Measurements from ENCODE around the gene SPATA33. TPM values are rescaled to one million over a fixed set of nuclear protein-coding genes. Genes with fewer than 3 reads are reported as not detected.

Gene SPATA33
- total RNA-seq, 4 donors from 2014 or later: 2.6 to 12.2 (median 5.8) TPM; not detected in 1

- TF ChIP-seq POLR2A (IDR thresholded peaks at IDR 0.05) (no peak), CTCF (IDR thresholded peaks at IDR 0.05) (no peak)
- no peak overlapping the region for H3K4me3 ChIP-seq
- no peak overlapping the region for H3K27ac ChIP-seq
- no peak for DNase-seq
- H3K9me3 ChIP-seq: no peaks in the 10 kb centered on the region
- peaks cover 0 to 5% of the 10 kb centered on the region in 2 donors for H3K4me1 ChIP-seq
- no peaks in the 10 kb centered on the region for H3K36me3 ChIP-seq
- intact Hi-C loops (cut with DNase I; ENCODE audit: low total_unique reads): no loop called here
- no peaks in the 10 kb centered on the region for H3K27me3 ChIP-seq
Observed at GRCh38 chr16:89641458-89642119, 16.0 kb upstream of the SPATA33 start.

GRCh38 chr16:89642574-89642973, 15.1 kb upstream of the SPATA33 start:
- no peaks in the 10 kb centered on the region for H3K9me3 ChIP-seq
- DNase-seq: no peak
- no peaks in the 10 kb centered on the region for H3K36me3 ChIP-seq
- TF ChIP-seq POLR2A (IDR thresholded peaks at IDR 0.05) (no peak), CTCF (IDR thresholded peaks at IDR 0.05) (no peak)
- H3K4me3 ChIP-seq: no peak overlapping the region
- H3K27ac ChIP-seq: no peak overlapping the region
- peaks cover 0 to 5% of the 10 kb centered on the region in 2 donors for H3K4me1 ChIP-seq
- no peaks in the 10 kb centered on the region for H3K27me3 ChIP-seq
- intact Hi-C loops (cut with DNase I; ENCODE audit: low total_unique reads): no loop called here

- Histone ChIP-seq H3K36me3 (no peaks in the 10 kb centered on the region), H3K27me3 (no peaks in the 10 kb centered on the region), H3K27ac (no peak overlapping the region), H3K9me3 (no peaks in the 10 kb centered on the region), H3K4me3 (no peak overlapping the region), H3K4me1 (peaks cover 0 to 5% of the 10 kb centered on the region in 2 donors)
- TF ChIP-seq CTCF (IDR thresholded peaks at IDR 0.05) (no peak), POLR2A (IDR thresholded peaks at IDR 0.05) (no peak)
- no peak for DNase-seq
- intact Hi-C loops (cut with DNase I; ENCODE audit: low total_unique reads): no loop called here
Observed at GRCh38 chr16:89643769-89644300, 13.8 kb upstream of the SPATA33 start.

- no peak overlapping the region for H3K4me3 ChIP-seq
- H3K27me3 ChIP-seq: no peaks in the 10 kb centered on the region
- no peaks in the 10 kb centered on the region for H3K36me3 ChIP-seq
- no peak for DNase-seq
- TF ChIP-seq CTCF (IDR thresholded peaks at IDR 0.05) (no peak), POLR2A (IDR thresholded peaks at IDR 0.05) (no peak)
- H3K9me3 ChIP-seq: no peaks in the 10 kb centered on the region
- intact Hi-C loops (cut with DNase I; ENCODE audit: low total_unique reads): no loop called here
- peaks cover 0 to 5% of the 10 kb centered on the region in 2 donors for H3K4me1 ChIP-seq
- no peak overlapping the region for H3K27ac ChIP-seq
Observed at GRCh38 chr16:89645122-89645521, 12.5 kb upstream of the SPATA33 start.

GRCh38 chr16:89646270-89646669, 11.4 kb upstream of the SPATA33 start:
- no peak for DNase-seq
- Histone ChIP-seq H3K4me1 (no peaks in the 10 kb centered on the region), H3K27ac (no peak overlapping the region), H3K27me3 (no peaks in the 10 kb centered on the region), H3K36me3 (no peaks in the 10 kb centered on the region), H3K4me3 (no peak overlapping the region), H3K9me3 (no peaks in the 10 kb centered on the region)
- TF ChIP-seq POLR2A (IDR thresholded peaks at IDR 0.05): no peak
- no peak for TF ChIP-seq CTCF (IDR thresholded peaks at IDR 0.05)
- intact Hi-C loops (cut with DNase I; ENCODE audit: low total_unique reads): no loop called here

All from uterus (tissue), 4 donors.